Gastroesophageal sphincter (tissue), 4 donors: ENCODE results near the gene CARS1. TPM values are rescaled to one million over a fixed set of nuclear protein-coding genes. Genes with fewer than 3 reads are reported as not detected.

Source experiments
- ATAC-seq: fragments of 150-250 bp; one replicate; pipeline ENCODE4 v1.9.1; 2016; ENCODE audit warnings: mild to moderate bottlenecking, moderate library complexity
- H3K27ac ChIP-seq, 4 donors: fragments of 200-600 bp; sonication (generic) in 3 of 4; 1 replicate in 3 of 4; 2 replicates in 1 of 4; pipeline ENCODE4 v1.5.1; 2016 to 2019
- H3K27me3 ChIP-seq: fragments of 200-600 bp; sonication (generic); one replicate; pipeline ENCODE4 v1.5.1; 2019
- H3K36me3 ChIP-seq, 2 donors: fragments of 200-600 bp; sonication (generic); one replicate each; pipeline ENCODE4 v1.5.1; 2019; ENCODE audit warnings: control low read depth in 1 of 2
- H3K4me1 ChIP-seq, 3 donors: fragments of 200-600 bp; sonication (generic); 1 replicate in 2 of 3; 2 replicates in 1 of 3; pipeline ENCODE4 v1.5.1; 2016 to 2019; ENCODE audit warnings: control low read depth in 2 of 3
- H3K4me3 ChIP-seq, 2 donors: fragments of 200-600 bp; sonication (generic); one replicate each; pipeline ENCODE4 v1.5.1; 2019; ENCODE audit warnings: mild to moderate bottlenecking in 1 of 2, moderate library complexity in 1 of 2
- H3K9me3 ChIP-seq, 3 donors: fragments of 200-600 bp; sonication (generic); one replicate each; pipeline ENCODE4 v1.5.1; 2017 to 2019; ENCODE audit warnings: control low read depth in 2 of 3
- CTCF ChIP-seq, 4 experiments: fragments of 200-600 bp in 2 of 4; fragments of 450-650 bp in 2 of 4; sonication (generic) in 1 of 4; IDR thresholded peaks; one replicate each; pipeline ENCODE4 v1.5.1; 2017 to 2019; ENCODE audit warnings: antibody characterized with exemption in 4 of 4, mild to moderate bottlenecking in 2 of 4, moderate library complexity in 2 of 4
- EP300 ChIP-seq: sonication (generic); formaldehyde crosslinking; IDR thresholded peaks from one replicate; pipeline ENCODE4 v1.6.1; 2017; ENCODE audit warnings: antibody characterized with exemption, mild to moderate bottlenecking
- POLR2A ChIP-seq, 2 donors: fragments of 450-650 bp; IDR thresholded peaks; one replicate each; pipeline ENCODE4 v1.6.1; 2017; ENCODE audit warnings: antibody characterized with exemption in 2 of 2, mild to moderate bottlenecking in 2 of 2, moderate library complexity in 1 of 2
- POLR2AphosphoS5 ChIP-seq: sonication (generic); formaldehyde crosslinking; IDR thresholded peaks from one replicate; pipeline ENCODE4 v1.6.1; 2017; ENCODE audit warnings: antibody characterized with exemption
- WGBS, 2 donors: methylation state at CpG; one replicate each; pipeline ENCODE4 v1.1.5; 2018; ENCODE audit warnings: low coverage in 1 of 2; 5-methylcytosine and 5-hydroxymethylcytosine counted together
- total RNA-seq, 4 donors: library from RNA; depleted of rRNA; stranded (reverse); fragments of >200 nt; gene quantifications; one replicate each; pipeline ENCODE4 v1.1.0, GENCODE V29; 2016

CARS1 gene
- total RNA-seq, 4 donors from 2014 or later: 29.1 to 41.5 (median 31.2) TPM

GRCh38 chr11:3046641-3047040, 10.6 kb downstream of the CARS1 start:
- H3K4me1 ChIP-seq: peaks cover 0 to 65% (median 32%) of the 10 kb centered on the region in 3 donors

DNA sequence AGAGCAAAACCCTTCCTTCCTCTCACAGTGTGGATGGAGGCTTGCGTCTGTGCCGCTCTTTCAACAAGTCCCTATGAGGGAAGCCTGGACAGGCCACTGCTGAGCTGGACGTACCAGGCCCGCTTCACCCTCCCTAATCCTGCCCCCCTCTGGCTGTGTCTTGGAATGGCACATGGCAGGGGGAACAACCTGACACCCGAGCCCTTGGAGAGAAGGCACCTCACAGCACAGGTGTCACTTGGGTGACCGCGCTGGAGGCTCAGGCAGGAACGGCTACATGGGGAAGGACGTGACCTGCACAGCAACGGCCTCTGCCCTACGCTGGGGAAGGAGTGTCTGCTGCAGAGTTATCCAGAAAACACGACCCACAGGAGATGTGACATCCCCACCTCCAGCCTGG, 11.0 kb downstream of the CARS1 start:
- Histone ChIP-seq H3K4me1 (peaks cover 0 to 61% (median 32%) of the 10 kb centered on the region in 3 donors), H3K4me3 (no peak overlapping the region), H3K9me3 (no peaks in the 10 kb centered on the region), H3K27ac (no peak overlapping the region), H3K36me3 (peaks cover 0 to 47% of the 10 kb centered on the region in 2 donors), H3K27me3 (no peaks in the 10 kb centered on the region)
- 70 to 100% methylated on average over 2 of the region's 12 CpGs for WGBS, 2 donors
- no peak for TF ChIP-seq POLR2A (IDR thresholded peaks at IDR 0.05)
- TF ChIP-seq POLR2AphosphoS5: no peak
- TF ChIP-seq EP300: no peak
- no peak for TF ChIP-seq CTCF (IDR thresholded peaks at IDR 0.05)
- no peak for ATAC-seq

More at GRCh38 chr11:3046641-3047040, 10.6 kb downstream of the CARS1 start:
- TF ChIP-seq EP300 (no peak), CTCF (IDR thresholded peaks at IDR 0.05) (no peak), POLR2A (IDR thresholded peaks at IDR 0.05) (no peak), POLR2AphosphoS5 (no peak)
- WGBS, 2 donors: 96% methylated on average over 3 of the region's 8 CpGs; no CpG with 5 or more reads in 1 of the 2 donors
- Histone ChIP-seq H3K27ac (no peak overlapping the region), H3K4me3 (no peak overlapping the region), H3K27me3 (no peaks in the 10 kb centered on the region), H3K36me3 (peaks cover 0 to 44% of the 10 kb centered on the region in 2 donors), H3K9me3 (no peaks in the 10 kb centered on the region)
- ATAC-seq: no peak

DNA sequence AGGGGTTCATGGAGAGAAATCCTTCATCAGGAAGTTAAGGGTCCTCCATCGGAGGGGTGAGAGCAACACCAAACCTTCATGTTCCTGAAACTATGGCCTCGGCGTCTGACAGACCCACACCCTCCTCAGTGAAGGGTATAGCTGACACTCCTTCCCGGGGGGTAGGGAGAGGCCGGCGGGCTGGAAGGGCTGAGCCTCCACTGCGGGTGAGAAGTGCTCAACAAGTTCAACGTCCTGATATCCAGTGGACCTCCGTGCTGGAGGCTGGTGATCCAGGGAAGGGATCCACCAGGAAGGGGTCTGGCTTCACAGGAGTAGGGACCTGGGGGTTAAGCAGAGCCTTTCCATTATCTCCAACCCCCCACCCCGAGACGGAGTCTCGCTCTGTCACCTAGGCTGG, 12.3 kb downstream of the CARS1 start:
- Histone ChIP-seq H3K27ac (no peak overlapping the region), H3K36me3 (peaks cover 0 to 60% of the 10 kb centered on the region in 2 donors), H3K4me3 (no peak overlapping the region), H3K4me1 (peaks cover 0 to 48% (median 25%) of the 10 kb centered on the region in 3 donors), H3K9me3 (no peaks in the 10 kb centered on the region), H3K27me3 (no peaks in the 10 kb centered on the region)
- TF ChIP-seq EP300: no peak
- no peak for TF ChIP-seq POLR2AphosphoS5
- no peak for TF ChIP-seq CTCF (IDR thresholded peaks at IDR 0.05)
- TF ChIP-seq POLR2A (IDR thresholded peaks at IDR 0.05): no peak
- no peak for ATAC-seq
- WGBS, 2 donors: 93 to 100% methylated on average over 3 to 4 of the region's 12 CpGs

GRCh38 chr11:3044004-3044403, 13.2 kb downstream of the CARS1 start:
- Histone ChIP-seq H3K4me1 (peaks cover 0 to 39% (median 16%) of the 10 kb centered on the region in 3 donors), H3K9me3 (no peaks in the 10 kb centered on the region)
- 100% methylated on average over 2 of the region's 6 CpGs; no CpG with 5 or more reads in 1 of the 2 donors for WGBS, 2 donors

More at GRCh38 chr11:3044004-3044403, 13.2 kb downstream of the CARS1 start:
- Histone ChIP-seq H3K27me3 (no peaks in the 10 kb centered on the region), H3K36me3 (peaks cover 0 to 69% of the 10 kb centered on the region in 2 donors), H3K4me3 (no peak overlapping the region), H3K27ac (peak overlapping the region in 2 of 4 donors; percentile 26 to 48)
- no peak for TF ChIP-seq POLR2A (IDR thresholded peaks at IDR 0.05)
- TF ChIP-seq CTCF (IDR thresholded peaks at IDR 0.05): no peak
- no peak for TF ChIP-seq EP300
- no peak for TF ChIP-seq POLR2AphosphoS5
- peak; percentile 40 for ATAC-seq
